ENCODE results near the gene CMTM3.
"Not testable (repeated sequence)": the region's sequence is repeated elsewhere in the genome, so short reads cannot be mapped to it uniquely, and the experiment has no call there.

The CMTM3 gene

DNA sequence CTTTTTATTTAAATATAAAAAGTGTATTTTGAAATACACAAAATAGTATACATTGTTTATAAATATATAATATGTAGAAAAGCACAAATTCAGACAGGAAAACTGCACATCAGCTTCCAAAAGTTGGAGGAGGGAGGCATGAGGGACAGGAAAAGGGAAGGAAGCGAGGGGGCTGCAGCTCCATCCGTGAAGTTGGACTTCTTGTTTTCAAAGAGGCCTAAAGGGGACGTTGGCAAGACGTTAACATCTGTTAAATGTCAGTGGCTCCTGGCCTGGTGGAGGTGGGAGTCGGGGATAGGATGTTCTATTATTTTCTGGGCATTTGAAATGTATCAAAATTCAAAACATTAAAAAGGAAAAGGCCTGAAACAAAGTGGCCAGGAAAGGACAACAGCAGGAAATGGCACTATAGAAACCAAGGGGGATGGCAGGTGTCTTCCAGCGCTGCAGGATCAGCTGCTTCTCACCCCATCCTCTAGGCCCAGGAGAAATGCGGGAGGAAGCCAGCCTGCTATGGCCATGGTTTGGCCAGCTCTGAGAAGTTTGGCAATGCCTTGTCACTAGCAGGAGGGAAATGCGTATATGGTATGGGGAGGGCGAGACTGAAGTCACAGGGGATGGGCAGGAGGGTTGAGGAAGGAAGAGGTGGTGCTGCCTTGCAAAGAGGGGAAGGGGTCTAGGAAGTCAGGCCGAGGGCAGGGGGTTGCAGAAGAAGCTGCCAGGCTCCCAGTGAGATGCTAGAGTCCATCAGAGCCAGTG lies 18.8 kb upstream of the CMTM3 start:
- DNase-seq (ENCODE audit: low spot score), result no peak

DNA sequence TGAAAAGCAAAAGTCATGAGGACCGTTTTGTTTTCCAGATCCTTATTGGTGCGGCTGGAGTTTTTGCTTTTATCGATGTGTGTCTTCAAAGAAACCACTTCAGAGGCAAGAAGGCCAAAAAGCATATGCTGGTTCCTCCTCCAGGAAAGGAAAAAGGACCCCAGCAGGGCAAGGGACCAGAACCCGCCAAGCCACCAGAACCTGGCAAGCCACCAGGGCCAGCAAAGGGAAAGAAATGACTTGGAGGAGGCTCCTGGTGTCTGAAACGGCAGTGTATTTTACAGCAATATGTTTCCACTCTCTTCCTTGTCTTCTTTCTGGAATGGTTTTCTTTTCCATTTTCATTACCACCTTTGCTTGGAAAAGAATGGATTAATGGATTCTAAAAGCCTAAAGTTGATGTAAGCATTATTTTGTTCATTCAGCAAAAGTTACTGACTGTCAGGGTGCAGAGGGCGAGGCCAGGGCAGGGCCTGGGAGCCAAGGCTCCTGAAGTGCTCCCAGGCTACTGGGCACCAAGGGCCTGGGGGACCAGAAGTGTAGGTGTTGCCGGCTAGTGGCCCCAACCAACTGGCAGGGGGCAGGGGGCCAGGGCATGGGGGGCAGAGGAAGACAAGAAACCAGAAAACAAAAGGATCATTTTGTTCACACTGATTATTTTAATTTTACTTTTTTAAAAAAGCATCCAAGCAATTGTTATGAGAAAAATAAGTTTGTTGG lies 16.5 kb upstream of the CMTM3 start:
- no peak for DNase-seq (ENCODE audit: low spot score)

- peak; percentile 39 for DNase-seq (ENCODE audit: low spot score)
Measured at GRCh38 chr16:66588981-66589713, 15.4 kb upstream of the CMTM3 start.

GRCh38 chr16:66590322-66590721 lies 14.2 kb upstream of the CMTM3 start:
- DNase-seq (ENCODE audit: low spot score), result no peak

GRCh38 chr16:66591018-66591417 lies 13.5 kb upstream of the CMTM3 start:
- no peak for DNase-seq (ENCODE audit: low spot score)

- no peak for DNase-seq (ENCODE audit: low spot score)
Measured at GRCh38 chr16:66592241-66592640, 12.3 kb upstream of the CMTM3 start.

- DNase-seq (ENCODE audit: low spot score), result no peak
Measured at GRCh38 chr16:66592814-66593213, 11.7 kb upstream of the CMTM3 start.

DNA sequence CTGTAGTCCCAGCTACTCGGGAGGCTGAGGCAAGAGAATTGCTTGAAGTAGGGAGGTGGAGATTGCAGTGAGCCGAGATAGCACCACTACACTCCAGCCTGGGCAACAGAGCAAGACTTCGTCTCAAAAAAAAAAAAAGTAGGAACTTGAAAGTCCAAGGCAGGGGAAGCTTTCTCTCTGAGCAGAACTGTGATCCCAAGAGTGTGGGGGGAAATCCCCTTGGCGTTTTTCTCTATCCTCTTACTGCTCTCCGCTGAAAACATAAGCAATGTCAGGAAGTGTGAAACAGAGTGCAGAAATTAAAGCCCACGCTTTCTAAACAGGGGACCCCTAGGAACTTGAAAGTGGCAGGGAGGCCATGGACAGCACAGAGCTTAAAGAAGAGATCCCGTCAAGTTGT lies 9.8 kb upstream of the CMTM3 start:
- no peak for DNase-seq (ENCODE audit: low spot score)

DNA sequence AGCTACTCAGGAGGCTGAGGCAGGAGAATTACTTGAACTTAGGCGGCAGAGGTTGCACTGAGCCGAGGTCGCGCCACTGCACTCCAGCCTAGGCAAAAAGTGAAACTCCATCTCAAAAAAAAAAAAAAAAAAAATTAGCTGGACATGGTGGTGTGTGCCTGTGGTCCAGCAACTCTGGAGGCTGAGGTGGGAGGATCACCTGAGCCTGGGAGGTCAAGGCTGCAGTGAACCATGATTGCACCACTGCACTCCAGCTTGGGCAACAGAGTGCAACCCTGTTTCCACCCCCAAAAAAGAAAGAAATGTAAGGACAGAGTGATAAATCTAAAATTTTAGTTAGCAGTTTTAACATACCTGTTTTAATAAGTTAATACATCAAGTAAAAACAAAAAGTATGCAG lies 7.9 kb upstream of the CMTM3 start:
- DNase-seq (ENCODE audit: low spot score), result not testable (repeated sequence)

GRCh38 chr16:66596986-66597848 lies 7.3 kb upstream of the CMTM3 start:
- DNase-seq (ENCODE audit: low spot score), result no peak

DNA sequence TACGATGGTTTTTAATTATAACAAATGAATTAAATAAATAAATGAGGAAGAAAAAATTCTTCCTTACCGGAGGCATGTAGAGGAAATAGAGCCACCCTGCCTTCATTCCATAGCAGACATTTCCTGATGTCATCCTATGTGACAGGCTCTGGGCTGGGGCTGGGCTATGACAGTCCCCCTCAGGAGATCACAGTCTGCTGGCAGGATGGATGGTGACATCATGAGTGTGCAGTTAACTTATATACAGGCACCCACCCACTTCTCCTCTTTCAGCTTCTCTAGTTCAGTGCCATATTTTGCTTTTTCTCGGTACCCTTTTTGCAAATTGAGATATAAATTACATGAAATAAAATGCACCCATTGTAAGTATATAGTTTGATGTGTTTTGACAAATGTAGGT lies 6.4 kb upstream of the CMTM3 start:
- no peak for DNase-seq (ENCODE audit: low spot score)

- no peak for DNase-seq (ENCODE audit: low spot score)
Measured at GRCh38 chr16:66599726-66600125, 4.8 kb upstream of the CMTM3 start.

- no peak for DNase-seq (ENCODE audit: low spot score)
Measured at GRCh38 chr16:66600477-66600876, 4.0 kb upstream of the CMTM3 start.

DNA sequence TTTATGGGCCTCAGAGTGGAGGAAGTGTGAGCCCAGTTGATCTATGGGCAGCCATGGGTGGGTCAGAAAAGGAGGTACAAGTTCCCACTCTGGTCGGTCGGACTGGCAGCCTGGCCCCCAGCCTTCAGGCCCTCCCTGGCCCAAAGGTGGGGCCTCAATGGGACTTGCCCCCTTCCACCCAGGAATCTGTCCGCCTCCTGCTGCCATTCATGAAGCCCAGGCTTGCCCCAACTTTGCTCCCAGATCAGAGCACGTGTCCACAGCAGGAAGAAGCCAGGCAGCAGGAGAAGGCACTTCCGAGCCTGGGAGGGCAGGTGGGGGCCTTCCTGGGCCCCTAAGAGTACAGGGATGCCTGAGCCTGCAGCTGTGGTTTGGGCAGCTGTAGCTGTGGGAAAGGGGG lies 3.0 kb upstream of the CMTM3 start:
- no peak for DNase-seq (ENCODE audit: low spot score)

DNA sequence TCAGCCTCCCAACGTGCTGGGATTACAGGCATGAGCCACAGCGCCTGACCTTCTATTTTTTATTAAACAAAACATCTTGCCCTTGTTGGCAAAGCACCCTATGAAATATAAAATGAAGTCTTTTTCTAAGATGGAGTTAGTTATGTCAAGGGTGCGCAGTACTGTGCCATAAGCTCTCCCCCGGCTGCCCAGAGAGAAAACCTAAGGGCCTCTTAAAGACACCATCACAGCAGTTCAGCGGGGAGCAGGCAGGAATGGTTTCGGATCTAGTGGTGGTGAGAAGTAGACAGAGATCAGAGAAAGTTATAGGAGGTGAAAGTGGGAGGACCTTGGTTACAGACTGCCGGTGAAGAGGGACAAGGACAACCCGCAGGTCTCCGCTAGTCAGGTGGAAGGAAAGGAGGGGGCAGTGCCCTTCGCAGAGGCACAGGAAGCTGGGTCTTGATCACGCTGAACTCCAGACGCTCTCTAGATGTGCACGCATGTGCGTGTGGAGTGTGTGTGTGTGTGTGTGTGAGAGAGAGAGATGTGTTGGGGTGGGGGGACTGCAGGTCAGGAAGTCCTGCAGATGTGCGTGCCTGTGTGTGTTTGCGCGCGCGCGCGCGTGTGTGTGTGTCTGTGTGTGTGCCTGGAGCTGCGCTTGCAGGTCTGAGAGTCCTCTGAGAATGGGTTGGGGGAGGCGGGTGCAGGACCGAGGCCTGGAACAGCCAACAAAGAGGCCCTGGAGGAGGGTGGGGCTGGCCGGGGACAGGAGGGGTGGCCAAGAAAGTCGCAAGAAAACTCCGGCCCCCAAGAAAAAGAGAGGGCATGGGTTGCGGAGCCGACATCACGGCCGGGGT lies 748 bp upstream of the CMTM3 start:
- DNase-seq (ENCODE audit: low spot score), result peak; percentile 55

GRCh38 chr16:66605177-66605978 lies 874 bp downstream of the CMTM3 start:
- DNase-seq (ENCODE audit: low spot score), result peak; percentile 42

DNA sequence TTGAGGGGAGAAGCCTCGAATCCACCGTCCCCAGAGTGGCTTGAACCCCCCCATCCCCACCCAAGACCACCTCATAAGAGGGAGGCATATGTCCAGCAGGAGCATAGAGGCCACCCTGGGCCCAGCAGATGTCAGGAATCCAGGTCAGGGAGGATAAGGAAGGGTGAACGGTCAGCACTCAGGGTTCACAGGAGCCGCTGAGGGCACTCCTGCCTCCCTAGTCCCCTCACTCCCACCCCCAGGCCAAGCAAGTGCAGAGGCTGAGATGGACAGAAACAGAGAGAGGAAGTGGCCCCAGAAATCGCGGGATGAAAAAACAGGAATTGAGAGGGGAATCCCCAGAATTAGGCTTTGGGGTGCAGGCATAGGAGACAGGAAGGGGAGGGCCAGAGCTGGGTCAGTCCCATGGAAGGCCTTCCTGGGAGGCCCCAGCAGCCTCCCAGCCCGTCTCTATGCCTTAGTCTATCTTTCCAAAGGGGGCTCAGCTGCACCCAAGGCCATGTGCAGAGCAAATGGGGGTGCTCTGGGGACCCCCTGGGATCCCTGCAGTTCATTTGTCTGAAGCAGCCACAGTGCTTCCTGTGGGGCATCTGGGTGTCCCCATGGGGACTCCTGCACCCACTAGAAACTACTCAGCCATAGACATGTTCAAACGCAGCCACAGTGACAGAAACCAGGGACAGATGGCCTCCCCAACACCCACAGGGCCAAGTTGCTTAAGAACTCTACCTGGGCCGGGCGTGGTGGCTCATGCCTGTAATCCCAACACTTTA lies 1.7 kb downstream of the CMTM3 start:
- DNase-seq (ENCODE audit: low spot score), result no peak

DNA sequence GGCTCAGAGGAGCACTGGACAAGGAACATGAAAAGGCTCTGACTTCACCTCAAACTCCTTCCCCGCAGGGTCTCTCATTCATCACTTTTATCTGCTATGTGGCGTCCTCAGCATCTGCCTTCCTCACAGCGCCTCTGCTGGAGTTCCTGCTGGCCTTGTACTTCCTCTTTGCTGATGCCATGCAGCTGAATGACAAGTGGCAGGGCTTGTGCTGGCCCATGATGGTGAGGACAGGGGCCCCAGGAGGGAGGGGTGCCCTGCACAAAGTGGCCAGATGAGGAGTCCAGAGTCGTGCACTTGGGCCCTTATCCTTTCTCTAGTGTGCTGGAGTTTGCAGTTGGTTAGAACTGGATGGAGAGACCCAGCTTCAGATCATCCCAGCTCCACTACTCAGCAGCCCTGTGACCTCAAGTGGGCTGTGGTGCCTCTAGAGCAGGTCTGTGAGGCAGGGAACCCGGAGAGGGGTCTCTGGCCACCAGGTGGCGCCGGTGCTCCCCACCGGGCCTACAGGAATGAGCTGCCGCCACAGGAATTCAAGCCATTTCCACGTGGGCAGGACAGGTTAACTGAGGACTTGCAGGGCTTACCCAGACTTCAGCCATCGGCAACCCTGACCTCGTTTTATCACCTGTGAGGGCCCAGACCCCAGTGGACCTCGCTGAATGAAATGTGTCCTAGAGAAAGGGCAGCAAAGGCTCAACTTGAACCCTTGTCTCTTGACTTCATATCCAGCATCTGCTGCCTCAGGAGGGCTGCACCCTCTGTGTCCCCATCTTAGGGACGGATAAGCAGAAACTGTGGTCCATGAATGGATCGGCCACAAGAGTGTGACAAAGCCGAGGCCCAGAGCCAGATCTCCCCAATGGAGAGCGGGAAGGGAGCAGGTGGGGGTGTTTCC lies 4.0 kb downstream of the CMTM3 start:
- peak; percentile 95 for DNase-seq (ENCODE audit: low spot score)
